Liver (tissue), 3 donors: ENCODE data around the gene CALML3.

ENCODE experiments used
- CTCF ChIP-seq: fragments of 150-350 bp; IDR thresholded peaks from 2 replicates; pipeline ENCODE4 v1.5.1; 2017; ENCODE audit warnings: improper control_type of control experiment, low read depth, low read length; ENCODE audit not compliant: missing input control
- FOXA1 ChIP-seq: IDR thresholded peaks from 2 replicates; pipeline ENCODE4 v1.6.1; 2016; ENCODE audit warnings: antibody characterized with exemption
- HNF4A ChIP-seq, 2 donors: conservative IDR thresholded peaks; 2 replicates each; pipeline ENCODE4 v1.6.1; 2016; ENCODE audit warnings: antibody characterized with exemption in 2 of 2, mild to moderate bottlenecking in 2 of 2
- NR2F2 ChIP-seq: IDR thresholded peaks from 2 replicates; pipeline ENCODE4 v1.6.1; 2016; ENCODE audit warnings: antibody characterized with exemption
- RAD21 ChIP-seq, 2 donors: IDR thresholded peaks; 2 replicates each; pipeline ENCODE4 v1.6.1; 2016; ENCODE audit warnings: antibody characterized with exemption in 2 of 2, mild to moderate bottlenecking in 2 of 2
- SP1 ChIP-seq: IDR thresholded peaks from 2 replicates; pipeline ENCODE4 v1.6.1; 2018; ENCODE audit warnings: antibody characterized with exemption, mild to moderate bottlenecking
- YY1 ChIP-seq: IDR thresholded peaks from 2 replicates; pipeline ENCODE4 v1.6.1; 2016; ENCODE audit warnings: antibody characterized with exemption, mild to moderate bottlenecking
- TF ChIP-seq, protein P1 (sequence below): IDR thresholded peaks from 2 replicates; pipeline ENCODE4 v1.6.1; 2016; ENCODE audit warnings: antibody characterized with exemption
- TF ChIP-seq, protein P2 (sequence below): IDR thresholded peaks from 2 replicates; pipeline ENCODE4 v1.6.1; 2016; ENCODE audit warnings: antibody characterized with exemption, mild to moderate bottlenecking
- donor health status: healthy.
- donor health status: healthy.

DNA sequence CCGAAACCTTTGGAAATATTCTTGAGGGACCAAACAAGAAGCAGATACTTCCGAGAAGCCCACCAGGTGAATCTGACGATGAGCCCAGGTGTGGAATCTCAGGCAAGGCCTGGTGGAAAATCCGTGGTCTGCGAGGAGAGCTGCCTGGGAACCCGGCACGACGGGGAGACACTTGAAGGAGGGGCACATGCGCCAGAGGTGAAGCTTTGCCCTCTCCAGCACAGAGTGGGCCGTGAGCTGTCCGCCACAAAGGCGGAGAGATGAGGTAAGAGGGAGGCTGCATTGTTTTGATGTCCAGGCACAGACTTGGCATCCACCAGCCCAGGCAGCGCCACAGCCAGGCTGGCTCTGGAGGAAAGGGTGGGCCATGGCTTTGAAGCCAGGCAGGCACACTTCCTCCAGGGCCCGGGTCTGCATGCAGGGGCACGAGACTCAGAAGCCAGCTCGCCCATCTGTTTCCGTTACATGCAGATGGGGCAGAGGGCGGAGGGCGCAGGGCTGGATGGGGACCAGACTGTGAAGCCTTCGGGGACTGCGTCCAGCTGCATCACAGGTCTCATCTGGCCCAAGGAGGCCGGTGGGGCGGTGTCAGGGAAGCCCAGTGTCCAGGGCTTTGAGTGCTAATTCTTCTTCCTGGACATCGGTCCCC, 45.4 kb downstream of the CALML3 start:
- TF ChIP-seq NR2F2 (no peak), YY1 (no peak), CTCF (no peak), RAD21 (IDR thresholded peaks at IDR 0.05) (no peak), HNF4A (conservative IDR thresholded peaks at IDR 0.05) (no peak), FOXA1 (no peak), SP1 (no peak)
- TF ChIP-seq, protein P1, sequence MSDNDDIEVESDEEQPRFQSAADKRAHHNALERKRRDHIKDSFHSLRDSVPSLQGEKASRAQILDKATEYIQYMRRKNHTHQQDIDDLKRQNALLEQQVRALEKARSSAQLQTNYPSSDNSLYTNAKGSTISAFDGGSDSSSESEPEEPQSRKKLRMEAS: no peak
- TF ChIP-seq, protein P2, sequence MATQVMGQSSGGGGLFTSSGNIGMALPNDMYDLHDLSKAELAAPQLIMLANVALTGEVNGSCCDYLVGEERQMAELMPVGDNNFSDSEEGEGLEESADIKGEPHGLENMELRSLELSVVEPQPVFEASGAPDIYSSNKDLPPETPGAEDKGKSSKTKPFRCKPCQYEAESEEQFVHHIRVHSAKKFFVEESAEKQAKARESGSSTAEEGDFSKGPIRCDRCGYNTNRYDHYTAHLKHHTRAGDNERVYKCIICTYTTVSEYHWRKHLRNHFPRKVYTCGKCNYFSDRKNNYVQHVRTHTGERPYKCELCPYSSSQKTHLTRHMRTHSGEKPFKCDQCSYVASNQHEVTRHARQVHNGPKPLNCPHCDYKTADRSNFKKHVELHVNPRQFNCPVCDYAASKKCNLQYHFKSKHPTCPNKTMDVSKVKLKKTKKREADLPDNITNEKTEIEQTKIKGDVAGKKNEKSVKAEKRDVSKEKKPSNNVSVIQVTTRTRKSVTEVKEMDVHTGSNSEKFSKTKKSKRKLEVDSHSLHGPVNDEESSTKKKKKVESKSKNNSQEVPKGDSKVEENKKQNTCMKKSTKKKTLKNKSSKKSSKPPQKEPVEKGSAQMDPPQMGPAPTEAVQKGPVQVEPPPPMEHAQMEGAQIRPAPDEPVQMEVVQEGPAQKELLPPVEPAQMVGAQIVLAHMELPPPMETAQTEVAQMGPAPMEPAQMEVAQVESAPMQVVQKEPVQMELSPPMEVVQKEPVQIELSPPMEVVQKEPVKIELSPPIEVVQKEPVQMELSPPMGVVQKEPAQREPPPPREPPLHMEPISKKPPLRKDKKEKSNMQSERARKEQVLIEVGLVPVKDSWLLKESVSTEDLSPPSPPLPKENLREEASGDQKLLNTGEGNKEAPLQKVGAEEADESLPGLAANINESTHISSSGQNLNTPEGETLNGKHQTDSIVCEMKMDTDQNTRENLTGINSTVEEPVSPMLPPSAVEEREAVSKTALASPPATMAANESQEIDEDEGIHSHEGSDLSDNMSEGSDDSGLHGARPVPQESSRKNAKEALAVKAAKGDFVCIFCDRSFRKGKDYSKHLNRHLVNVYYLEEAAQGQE: no peak
